Measurements from ENCODE around the gene SPACA4.
A peak's percentile ranks its signal among the peaks of the same experiment; 100 is the strongest.

SPACA4 gene

GRCh38 chr19:48598996-48599700, 7.4 kb upstream of the SPACA4 start:
- DNase-seq, result no peak

GRCh38 chr19:48600679-48601417, 5.7 kb upstream of the SPACA4 start:
- no peak for DNase-seq

DNA sequence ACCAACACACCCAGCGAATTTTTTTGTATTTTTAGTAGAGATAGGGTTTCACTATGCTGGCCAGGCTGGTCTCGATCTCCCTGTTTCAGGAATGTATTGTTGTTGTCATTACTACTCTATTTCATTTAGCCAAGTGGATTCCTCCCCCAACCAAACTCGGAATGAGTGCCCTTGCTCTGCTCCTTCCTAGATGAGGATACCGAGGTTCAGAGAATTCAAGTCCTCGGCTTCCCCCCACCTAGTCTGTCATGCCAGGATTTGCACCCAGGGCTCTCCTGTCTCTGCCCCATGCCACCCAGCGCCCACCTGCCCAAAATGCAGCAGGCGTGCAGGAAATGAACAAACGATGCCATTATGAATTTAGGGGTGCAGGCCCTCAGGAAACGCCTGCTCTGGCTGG, 3.5 kb upstream of the SPACA4 start:
- DNase-seq, result no peak

DNA sequence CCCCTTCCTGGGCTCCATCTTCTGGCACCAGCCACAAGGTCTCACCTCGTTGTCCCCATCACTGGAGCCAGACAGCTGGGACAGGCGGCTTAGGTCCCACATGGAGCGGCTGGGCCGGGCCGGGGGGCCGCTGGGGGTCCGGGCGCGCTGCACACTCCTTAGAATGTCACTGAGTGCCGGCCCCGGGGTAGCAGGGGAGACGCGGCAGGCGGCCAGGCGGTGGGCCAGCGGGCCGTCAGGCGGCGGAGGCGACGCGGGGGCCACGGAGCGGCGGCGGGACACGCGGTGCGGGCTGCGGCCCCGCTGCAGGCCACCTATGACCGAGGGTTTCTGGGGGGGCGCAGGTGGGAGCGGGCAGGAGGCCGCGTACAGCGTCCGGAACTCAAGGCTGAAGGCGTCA, 3.1 kb upstream of the SPACA4 start:
- no peak for DNase-seq

DNA sequence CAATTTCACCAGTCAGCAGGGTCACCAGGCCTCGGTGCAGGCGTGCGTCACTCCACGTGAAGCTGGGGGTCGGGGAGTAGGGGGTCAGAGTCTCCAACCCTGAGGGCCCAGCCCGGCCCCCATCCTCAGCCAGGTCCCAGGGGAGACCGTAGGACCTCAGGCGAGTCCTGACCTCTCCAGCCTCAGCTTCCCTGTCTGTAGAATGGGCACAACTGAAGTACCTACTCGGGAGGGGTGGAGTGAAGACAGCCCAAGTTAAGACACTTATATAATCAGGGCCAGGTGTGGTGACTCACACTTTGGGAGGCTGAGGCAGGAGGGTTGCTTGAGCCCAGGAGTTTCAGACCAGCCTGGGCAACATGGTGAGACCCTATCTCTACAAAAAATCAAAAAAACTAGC, 2.7 kb upstream of the SPACA4 start:
- DNase-seq, result no peak

DNA sequence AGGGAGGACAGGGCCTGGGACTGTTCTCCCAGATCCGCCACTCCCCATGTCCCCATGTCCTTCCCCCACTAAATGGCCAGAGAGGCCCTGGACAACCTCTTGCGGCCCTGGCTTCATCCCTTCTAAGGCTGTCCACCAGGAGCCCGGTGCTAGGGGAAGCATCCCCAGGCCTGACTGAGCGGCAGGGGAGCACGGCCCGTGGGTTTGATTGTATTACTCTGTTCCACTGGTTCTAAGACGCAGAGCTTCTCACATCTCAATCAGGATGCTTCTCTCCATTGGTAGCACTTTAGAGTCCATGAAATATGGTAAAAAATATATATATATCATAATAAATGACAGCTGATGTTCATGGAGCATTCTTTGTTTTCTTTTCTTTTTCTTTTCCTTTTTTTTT, 815 bp downstream of the SPACA4 start:
- no peak for DNase-seq

DNA sequence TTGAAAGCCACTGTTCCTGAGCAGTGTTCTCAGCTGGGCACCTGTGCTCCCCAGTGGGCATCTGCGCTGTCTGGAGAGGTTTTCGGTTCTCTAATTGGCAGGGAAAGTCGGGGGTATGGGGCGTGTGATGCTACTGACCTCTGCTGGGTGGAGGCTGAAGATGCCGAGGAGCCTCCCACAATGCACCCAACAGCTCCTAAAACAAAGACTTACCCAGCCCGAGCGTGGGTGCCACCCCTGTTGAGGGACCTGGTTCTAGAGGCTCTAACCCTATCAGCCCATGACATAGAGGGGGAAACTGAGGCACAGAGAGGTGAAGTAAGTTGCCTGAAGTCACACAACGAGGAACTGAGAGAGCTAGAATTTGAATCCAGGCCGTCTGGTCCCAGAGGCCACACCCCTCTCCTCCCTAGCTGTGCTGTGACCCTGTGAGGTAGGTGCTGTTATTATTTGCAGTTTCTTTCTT, 2.3 kb downstream of the SPACA4 start:
- peak; percentile 62 for DNase-seq

- DNase-seq, result no peak
These were observed 3.1 kb downstream of the SPACA4 start for GRCh38 chr19:48609571-48610108.

- no peak for DNase-seq
These were observed 5.3 kb downstream of the SPACA4 start for GRCh38 chr19:48611872-48612271.

- DNase-seq, result no peak
These were observed 6.7 kb downstream of the SPACA4 start for GRCh38 chr19:48613024-48613851.

- no peak for DNase-seq
These were observed 7.4 kb downstream of the SPACA4 start for GRCh38 chr19:48613852-48614435.

GRCh38 chr19:48614436-48615230, 8.1 kb downstream of the SPACA4 start, which contains the start of gene FAM83E:
TSS of gene FAM83E (minus strand) at chr19:48615076. CDS start at chr19:48613372, 1,704 bp downstream.
- no peak for DNase-seq

DNA sequence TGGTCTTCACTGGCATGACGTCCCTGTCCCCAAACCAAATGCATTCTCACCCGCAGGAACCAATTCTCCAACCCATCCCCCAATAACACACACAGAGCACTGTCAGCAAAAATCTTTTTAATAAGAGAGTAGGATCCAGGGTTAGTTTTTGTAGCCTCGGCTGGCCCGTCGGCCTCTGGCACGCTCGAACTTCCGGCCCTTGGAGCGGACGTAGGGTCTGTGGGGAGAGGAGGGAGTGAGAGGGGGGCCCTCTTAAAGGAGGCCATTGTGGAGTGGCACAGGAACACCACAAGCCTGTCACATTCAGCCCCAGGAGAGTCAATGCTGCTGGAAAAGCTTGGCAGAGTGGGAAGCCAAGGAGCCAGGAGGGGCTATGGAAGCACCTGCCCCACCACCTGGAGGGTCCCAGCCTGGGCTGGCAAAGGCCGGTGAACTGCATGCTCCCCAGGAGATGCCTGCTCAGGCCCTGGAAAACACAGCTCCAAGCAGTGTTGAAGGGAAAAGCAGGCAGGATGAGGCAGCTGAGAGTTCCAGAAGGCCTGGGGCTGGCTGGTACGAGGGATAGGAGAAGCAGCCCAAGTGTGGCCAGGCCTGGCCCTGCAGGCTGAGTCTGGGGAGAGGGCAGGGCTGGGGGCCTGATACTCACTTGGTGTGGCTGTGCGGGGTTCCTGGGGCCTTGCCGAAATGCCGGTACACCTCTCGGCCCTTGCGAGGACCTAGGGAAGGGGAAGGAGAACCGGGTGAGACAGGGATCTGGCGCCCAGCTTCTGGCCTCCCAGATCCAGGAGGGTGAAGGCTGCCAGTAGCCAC, 8.9 kb downstream of the SPACA4 start:
- DNase-seq, result no peak

DNA sequence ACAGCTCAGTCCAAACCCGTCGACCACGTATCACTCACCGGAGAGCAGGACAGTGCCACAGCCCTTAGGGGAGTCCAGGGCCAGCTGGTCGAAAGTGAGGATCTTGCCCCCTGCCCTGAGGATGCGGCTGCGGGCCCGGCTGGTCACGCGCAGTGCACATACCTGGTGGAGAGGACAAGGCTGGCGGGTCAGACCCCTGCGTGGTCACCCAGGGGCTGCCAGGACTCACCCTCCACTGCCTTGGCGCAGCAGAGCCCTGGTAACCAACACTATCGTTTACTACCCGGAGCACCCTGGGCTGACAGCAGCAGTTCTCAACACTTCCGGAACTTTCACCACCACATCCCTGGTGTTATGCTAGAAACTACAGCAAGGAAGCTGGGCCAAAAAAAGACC, 9.5 kb downstream of the SPACA4 start:
- no peak for DNase-seq

DNA sequence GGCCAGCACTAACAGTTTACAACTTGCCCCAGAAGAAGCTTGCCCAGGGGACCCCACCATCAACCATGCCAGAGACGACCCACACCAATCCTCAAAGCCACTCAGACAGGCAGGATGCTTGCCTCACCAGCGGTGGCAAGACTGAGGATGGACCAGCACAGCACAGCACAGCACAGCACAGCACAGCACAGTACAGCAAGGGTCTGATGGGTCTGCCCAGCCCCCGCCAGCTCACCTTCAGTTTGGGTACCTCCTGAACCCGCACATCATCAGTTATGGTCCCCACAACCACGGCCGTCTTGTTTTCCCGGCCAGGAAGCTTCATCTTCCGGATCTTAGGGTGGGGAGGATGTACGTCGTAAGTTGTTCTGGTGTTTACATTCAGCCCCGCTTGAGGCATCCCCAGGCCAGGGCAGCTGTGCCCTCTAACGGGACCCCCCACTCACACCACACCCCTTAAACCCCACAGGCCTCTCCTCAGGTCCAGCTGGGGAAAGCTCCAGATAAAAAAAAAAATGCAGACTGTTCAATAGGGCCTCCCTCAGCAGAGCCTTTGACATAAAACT, 10.0 kb downstream of the SPACA4 start:
- DNase-seq, result no peak

DNA sequence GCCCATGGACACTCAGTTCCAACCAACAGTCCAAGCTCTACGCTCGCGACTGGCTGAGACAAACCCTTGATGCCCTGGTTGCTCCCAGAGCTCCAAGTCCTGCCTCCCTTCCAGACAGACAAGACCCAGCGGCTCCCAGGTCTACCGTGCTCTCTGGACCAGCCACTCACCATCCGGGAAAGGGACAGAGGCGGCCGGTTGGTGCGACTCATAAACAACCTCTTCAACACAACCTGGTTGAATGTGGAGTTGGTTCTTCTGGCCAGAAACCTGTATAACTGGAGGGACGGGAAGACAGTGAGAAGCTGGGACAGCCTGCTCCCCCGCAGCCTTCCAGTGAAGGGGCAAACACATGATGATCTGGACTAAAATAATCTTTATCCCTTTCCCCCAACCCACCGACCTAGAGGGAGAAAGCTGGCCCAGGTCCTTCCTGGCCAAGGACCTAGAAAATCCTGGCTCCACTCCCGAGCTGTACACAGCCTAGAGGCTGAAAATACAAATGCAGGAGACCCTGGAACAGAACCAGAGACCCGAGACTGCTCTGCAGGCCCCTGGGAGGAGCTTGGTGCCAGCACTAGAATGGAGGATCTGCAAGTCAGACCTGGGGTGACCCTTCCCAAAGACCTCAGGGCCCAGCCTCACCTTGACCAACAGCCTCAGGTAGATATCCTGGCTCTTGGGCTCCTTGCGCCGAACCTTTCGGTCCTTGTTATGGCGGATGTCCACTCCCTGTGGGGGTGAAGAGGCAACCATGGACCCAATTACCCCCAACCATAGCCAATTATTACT, 10.8 kb downstream of the SPACA4 start:
- DNase-seq, result no peak

DNA sequence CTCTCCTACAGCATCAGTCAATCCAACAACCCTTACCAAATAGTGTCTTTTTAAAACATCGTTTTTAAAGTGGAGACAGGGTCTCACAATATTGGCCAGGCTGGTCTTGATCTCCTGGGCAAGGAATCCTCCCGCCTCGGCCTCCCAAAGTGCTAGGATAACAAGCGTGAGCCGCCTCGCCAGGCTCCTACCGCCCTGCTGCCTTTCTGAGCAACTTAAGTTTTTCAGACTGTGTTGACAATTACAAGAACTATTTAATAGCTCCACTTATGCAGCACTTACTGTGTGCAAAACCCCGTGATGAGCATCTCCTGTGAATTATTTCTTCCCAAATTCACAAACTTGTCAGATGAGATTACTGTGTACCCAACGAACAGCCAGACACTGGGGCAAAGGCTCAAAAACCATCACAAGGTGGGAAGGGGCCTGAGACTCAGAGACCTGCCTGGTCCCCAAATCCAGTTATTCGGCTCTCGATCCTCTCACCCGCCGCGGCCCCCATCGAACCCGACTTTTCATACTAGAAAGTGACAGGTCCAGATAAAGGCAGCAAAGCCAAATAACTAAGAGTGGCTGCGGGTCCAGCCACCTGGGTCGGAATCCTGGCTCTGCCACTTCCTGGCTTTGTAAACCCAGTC, 11.9 kb downstream of the SPACA4 start:
- no peak for DNase-seq

- peak; percentile 98 for DNase-seq
These were observed 12.6 kb downstream of the SPACA4 start, which contains the start of the genes RPL18 and SPHK2 for GRCh38 chr19:48618916-48619691. TSS of gene RPL18 (minus strand) at chr19:48619178. CDS start at chr19:48619143, 35 bp downstream. TSS of gene SPHK2 (plus strand) at chr19:48619506. CDS start at chr19:48620515, 1,009 bp downstream.
